GM12878 (cell line): ENCODE measurements around the gene MGP. TPM values are rescaled to one million over a fixed set of nuclear protein-coding genes. Genes with fewer than 3 reads are reported as not detected.

Experiments
- CBFB ChIP-seq: IDR thresholded peaks from 2 replicates; pipeline ENCODE4 v1.6.1; 2016; ENCODE audit warnings: antibody characterized with exemption, low read depth
- GATAD2B ChIP-seq: fragments of 450-650 bp; conservative IDR thresholded peaks from 2 replicates; pipeline ENCODE4 v1.6.1; 2017; ENCODE audit warnings: low read depth, mild to moderate bottlenecking, moderate library complexity
- NR2F1 ChIP-seq: fragments of 450-650 bp; conservative IDR thresholded peaks from 2 replicates; pipeline ENCODE4 v1.6.1; 2017; ENCODE audit warnings: mild to moderate bottlenecking
- PAX5 ChIP-seq: IDR thresholded peaks from 2 replicates; pipeline ENCODE4 v1.6.1; 2011; ENCODE audit warnings: low read depth, low read length, borderline replicate concordance
- PML ChIP-seq: IDR thresholded peaks from 2 replicates; pipeline ENCODE4 v1.6.1; 2012; ENCODE audit warnings: low read length, inconsistent platforms
- POLR2AphosphoS2 ChIP-seq: IDR thresholded peaks from 2 replicates; pipeline ENCODE4 v1.6.1; 2011; ENCODE audit warnings: low read depth, mild to moderate bottlenecking, low read length, improper control_type of control experiment, moderate library complexity
- SMAD1 ChIP-seq: fragments of 450-650 bp; IDR thresholded peaks from 2 replicates; pipeline ENCODE4 v1.6.1; 2018; ENCODE audit warnings: mild to moderate bottlenecking, low read depth; ENCODE audit not compliant: partially characterized antibody
- SREBF2 ChIP-seq: IDR thresholded peaks from 2 replicates; pipeline ENCODE4 v1.6.1; 2012; ENCODE audit warnings: mild to moderate bottlenecking, low read length
- TCF12 ChIP-seq: IDR thresholded peaks from 2 replicates; pipeline ENCODE4 v1.6.1; 2011; ENCODE audit warnings: low read depth, mild to moderate bottlenecking, low read length
- polyA plus RNA-seq, 11 experiments: library from polyadenylated mRNA; depleted of rRNA in 4 of 11; unstranded in 6 of 11; stranded (reverse) in 5 of 11; fragments of >200 nt; fragmentation: Nextera tagmentation in 4 of 11; fragmentation: Illumina TruSeq in 1 of 11; extraction: Ambion mirVana in 4 of 11; extraction: Trizol in 1 of 11; gene quantifications; 1 replicate in 1 of 11; 2 replicates in 10 of 11; pipeline versions ENCODE4 v1.2.1 to v1.2.3, GENCODE V29; 2011 to 2016; ENCODE audit warnings: inconsistent platforms in 2 of 11, missing spikeins in 2 of 11, low read depth in 1 of 11
- total RNA-seq, 4 experiments: library from RNA; depleted of rRNA in 3 of 4; stranded (reverse); fragments of >200 nt in 3 of 4; fragmentation: Illumina TruSeq in 1 of 4; extraction: Trizol in 1 of 4; gene quantifications; 2 replicates each; pipeline versions ENCODE4 v1.2.1 to v1.2.3, GENCODE V29; 2013 to 2021
- TF ChIP-seq, protein P1 (sequence below), 3 experiments: IDR thresholded peaks in 2 of 3; conservative IDR thresholded peaks in 1 of 3; 2 replicates each; pipeline ENCODE4 v1.5.1; 2011; ENCODE audit warnings: low read depth in 3 of 3, low read length in 3 of 3, mild to moderate bottlenecking in 3 of 3, control low read depth in 2 of 3, moderate library complexity in 2 of 3, inconsistent platforms in 1 of 3, mixed read lengths in 1 of 3; ENCODE audit not compliant: control insufficient read depth in 2 of 3, insufficient read depth in 1 of 3; ENCODE audit errors: extremely low read depth in 1 of 3
- TF ChIP-seq, protein P2 (sequence below): fragments of 450-650 bp; IDR thresholded peaks from 2 replicates; pipeline ENCODE4 v1.6.1; 2017; ENCODE audit warnings: mild to moderate bottlenecking, low read depth, inconsistent platforms; ENCODE audit not compliant: poor library complexity, severe bottlenecking
- TF ChIP-seq, protein P3 (sequence below): IDR thresholded peaks from 2 replicates; pipeline ENCODE4 v1.6.1; 2012; ENCODE audit warnings: improper control_type of control experiment, low read depth, low read length; ENCODE audit not compliant: insufficient replicate concordance
- TF ChIP-seq, protein P4 (sequence below): fragments of 450-650 bp; IDR thresholded peaks from 2 replicates; pipeline ENCODE4 v1.6.1; 2017; ENCODE audit warnings: mild to moderate bottlenecking, moderate library complexity

The MGP gene
- total and polyA plus RNA-seq, 10 of the 15 experiments (the other 5 are each of a cell fraction or from before 2014, with no cell fraction given) = 0.21 to 1.2 TPM; not detected in 8

DNA sequence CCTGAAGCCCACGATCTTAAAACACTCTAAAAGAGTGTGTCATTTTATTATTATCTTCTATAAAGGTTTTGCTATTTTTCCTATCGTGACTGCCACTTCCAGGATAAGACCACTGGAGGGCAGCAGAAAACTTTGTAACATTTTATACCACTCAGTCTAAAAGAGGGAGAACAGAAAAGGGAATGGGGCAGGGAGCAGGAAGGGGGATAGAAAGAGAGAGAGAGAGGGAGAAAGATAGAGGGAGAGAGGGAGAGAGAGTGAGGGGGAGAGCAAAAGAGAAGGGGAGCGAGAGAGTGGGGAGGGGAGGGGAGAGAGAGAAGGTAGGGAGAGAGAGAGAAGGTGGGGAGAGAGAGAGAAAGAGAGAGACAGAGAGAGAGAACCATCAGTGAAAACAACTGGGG is 40.3 kb downstream of the MGP start (continued):
- TF ChIP-seq SMAD1 (peak; percentile 40), NR2F1 (no peak), TCF12 (no peak), CBFB (no peak), GATAD2B (no peak), SREBF2 (no peak), PML (no peak), PAX5 (no peak), POLR2AphosphoS2 (no peak)
- TF ChIP-seq, protein P1, sequence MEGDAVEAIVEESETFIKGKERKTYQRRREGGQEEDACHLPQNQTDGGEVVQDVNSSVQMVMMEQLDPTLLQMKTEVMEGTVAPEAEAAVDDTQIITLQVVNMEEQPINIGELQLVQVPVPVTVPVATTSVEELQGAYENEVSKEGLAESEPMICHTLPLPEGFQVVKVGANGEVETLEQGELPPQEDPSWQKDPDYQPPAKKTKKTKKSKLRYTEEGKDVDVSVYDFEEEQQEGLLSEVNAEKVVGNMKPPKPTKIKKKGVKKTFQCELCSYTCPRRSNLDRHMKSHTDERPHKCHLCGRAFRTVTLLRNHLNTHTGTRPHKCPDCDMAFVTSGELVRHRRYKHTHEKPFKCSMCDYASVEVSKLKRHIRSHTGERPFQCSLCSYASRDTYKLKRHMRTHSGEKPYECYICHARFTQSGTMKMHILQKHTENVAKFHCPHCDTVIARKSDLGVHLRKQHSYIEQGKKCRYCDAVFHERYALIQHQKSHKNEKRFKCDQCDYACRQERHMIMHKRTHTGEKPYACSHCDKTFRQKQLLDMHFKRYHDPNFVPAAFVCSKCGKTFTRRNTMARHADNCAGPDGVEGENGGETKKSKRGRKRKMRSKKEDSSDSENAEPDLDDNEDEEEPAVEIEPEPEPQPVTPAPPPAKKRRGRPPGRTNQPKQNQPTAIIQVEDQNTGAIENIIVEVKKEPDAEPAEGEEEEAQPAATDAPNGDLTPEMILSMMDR (IDR thresholded peaks at IDR 0.05 in 2 of 3, conservative IDR thresholded peaks at IDR 0.05 in 1 of 3; ENCODE audit: control insufficient read depth in 2 of 3, extremely low read depth in 1 of 3, insufficient read depth in 1 of 3, low read depth in 3 of 3, low read length in 3 of 3) = peak; percentile 61 to 78 (median 62); a peak in 5 of 6 replicates
- TF ChIP-seq, protein P2, sequence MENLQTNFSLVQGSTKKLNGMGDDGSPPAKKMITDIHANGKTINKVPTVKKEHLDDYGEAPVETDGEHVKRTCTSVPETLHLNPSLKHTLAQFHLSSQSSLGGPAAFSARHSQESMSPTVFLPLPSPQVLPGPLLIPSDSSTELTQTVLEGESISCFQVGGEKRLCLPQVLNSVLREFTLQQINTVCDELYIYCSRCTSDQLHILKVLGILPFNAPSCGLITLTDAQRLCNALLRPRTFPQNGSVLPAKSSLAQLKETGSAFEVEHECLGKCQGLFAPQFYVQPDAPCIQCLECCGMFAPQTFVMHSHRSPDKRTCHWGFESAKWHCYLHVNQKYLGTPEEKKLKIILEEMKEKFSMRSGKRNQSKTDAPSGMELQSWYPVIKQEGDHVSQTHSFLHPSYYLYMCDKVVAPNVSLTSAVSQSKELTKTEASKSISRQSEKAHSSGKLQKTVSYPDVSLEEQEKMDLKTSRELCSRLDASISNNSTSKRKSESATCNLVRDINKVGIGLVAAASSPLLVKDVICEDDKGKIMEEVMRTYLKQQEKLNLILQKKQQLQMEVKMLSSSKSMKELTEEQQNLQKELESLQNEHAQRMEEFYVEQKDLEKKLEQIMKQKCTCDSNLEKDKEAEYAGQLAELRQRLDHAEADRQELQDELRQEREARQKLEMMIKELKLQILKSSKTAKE = peak; percentile 14
- TF ChIP-seq, protein P3, sequence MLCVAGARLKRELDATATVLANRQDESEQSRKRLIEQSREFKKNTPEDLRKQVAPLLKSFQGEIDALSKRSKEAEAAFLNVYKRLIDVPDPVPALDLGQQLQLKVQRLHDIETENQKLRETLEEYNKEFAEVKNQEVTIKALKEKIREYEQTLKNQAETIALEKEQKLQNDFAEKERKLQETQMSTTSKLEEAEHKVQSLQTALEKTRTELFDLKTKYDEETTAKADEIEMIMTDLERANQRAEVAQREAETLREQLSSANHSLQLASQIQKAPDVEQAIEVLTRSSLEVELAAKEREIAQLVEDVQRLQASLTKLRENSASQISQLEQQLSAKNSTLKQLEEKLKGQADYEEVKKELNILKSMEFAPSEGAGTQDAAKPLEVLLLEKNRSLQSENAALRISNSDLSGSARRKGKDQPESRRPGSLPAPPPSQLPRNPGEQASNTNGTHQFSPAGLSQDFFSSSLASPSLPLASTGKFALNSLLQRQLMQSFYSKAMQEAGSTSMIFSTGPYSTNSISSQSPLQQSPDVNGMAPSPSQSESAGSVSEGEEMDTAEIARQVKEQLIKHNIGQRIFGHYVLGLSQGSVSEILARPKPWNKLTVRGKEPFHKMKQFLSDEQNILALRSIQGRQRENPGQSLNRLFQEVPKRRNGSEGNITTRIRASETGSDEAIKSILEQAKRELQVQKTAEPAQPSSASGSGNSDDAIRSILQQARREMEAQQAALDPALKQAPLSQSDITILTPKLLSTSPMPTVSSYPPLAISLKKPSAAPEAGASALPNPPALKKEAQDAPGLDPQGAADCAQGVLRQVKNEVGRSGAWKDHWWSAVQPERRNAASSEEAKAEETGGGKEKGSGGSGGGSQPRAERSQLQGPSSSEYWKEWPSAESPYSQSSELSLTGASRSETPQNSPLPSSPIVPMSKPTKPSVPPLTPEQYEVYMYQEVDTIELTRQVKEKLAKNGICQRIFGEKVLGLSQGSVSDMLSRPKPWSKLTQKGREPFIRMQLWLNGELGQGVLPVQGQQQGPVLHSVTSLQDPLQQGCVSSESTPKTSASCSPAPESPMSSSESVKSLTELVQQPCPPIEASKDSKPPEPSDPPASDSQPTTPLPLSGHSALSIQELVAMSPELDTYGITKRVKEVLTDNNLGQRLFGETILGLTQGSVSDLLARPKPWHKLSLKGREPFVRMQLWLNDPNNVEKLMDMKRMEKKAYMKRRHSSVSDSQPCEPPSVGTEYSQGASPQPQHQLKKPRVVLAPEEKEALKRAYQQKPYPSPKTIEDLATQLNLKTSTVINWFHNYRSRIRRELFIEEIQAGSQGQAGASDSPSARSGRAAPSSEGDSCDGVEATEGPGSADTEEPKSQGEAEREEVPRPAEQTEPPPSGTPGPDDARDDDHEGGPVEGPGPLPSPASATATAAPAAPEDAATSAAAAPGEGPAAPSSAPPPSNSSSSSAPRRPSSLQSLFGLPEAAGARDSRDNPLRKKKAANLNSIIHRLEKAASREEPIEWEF = no peak
- TF ChIP-seq, protein P4, sequence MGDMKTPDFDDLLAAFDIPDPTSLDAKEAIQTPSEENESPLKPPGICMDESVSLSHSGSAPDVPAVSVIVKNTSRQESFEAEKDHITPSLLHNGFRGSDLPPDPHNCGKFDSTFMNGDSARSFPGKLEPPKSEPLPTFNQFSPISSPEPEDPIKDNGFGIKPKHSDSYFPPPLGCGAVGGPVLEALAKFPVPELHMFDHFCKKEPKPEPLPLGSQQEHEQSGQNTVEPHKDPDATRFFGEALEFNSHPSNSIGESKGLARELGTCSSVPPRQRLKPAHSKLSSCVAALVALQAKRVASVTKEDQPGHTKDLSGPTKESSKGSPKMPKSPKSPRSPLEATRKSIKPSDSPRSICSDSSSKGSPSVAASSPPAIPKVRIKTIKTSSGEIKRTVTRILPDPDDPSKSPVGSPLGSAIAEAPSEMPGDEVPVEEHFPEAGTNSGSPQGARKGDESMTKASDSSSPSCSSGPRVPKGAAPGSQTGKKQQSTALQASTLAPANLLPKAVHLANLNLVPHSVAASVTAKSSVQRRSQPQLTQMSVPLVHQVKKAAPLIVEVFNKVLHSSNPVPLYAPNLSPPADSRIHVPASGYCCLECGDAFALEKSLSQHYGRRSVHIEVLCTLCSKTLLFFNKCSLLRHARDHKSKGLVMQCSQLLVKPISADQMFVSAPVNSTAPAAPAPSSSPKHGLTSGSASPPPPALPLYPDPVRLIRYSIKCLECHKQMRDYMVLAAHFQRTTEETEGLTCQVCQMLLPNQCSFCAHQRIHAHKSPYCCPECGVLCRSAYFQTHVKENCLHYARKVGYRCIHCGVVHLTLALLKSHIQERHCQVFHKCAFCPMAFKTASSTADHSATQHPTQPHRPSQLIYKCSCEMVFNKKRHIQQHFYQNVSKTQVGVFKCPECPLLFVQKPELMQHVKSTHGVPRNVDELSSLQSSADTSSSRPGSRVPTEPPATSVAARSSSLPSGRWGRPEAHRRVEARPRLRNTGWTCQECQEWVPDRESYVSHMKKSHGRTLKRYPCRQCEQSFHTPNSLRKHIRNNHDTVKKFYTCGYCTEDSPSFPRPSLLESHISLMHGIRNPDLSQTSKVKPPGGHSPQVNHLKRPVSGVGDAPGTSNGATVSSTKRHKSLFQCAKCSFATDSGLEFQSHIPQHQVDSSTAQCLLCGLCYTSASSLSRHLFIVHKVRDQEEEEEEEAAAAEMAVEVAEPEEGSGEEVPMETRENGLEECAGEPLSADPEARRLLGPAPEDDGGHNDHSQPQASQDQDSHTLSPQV = no peak
